Small intestine (tissue), 7 donors: ENCODE measurements around the gene EIF4G1. TPM values are rescaled to one million over a fixed set of nuclear protein-coding genes. Genes with fewer than 3 reads are reported as not detected.

Experiments
- DNase-seq, 2 donors: peaks; one replicate each; pipeline versions ENCODE4 v3.0.0 to v3.0.0-alpha.2; 2013
- FAIRE-seq: peaks from 2 replicates; lab custom pipeline; 2012; peaks lifted over from hg19 to GRCh38; lab: Jason Lieb, UNC
- H3K27ac ChIP-seq, 3 donors: one replicate each; pipeline ENCODE4 v1.5.1; 2013; ENCODE audit warnings: low read length in 2 of 3, mild to moderate bottlenecking in 2 of 3, control low read depth in 1 of 3, inconsistent platforms in 1 of 3, low read depth in 1 of 3, moderate library complexity in 1 of 3
- H3K27me3 ChIP-seq, 3 donors: one replicate each; pipeline ENCODE4 v1.6.1; 2013; ENCODE audit warnings: low read length in 3 of 3, inconsistent platforms in 1 of 3; ENCODE audit not compliant: control insufficient read depth in 3 of 3, insufficient read depth in 3 of 3
- H3K36me3 ChIP-seq, 3 donors: one replicate each; pipeline ENCODE4 v1.6.1; 2013; ENCODE audit warnings: low read length in 3 of 3, inconsistent platforms in 1 of 3, low read depth in 1 of 3, mild to moderate bottlenecking in 1 of 3, moderate library complexity in 1 of 3; ENCODE audit not compliant: control insufficient read depth in 3 of 3, insufficient read depth in 2 of 3
- H3K4me1 ChIP-seq, 3 donors: one replicate each; pipeline ENCODE4 v1.6.1; 2013; ENCODE audit warnings: low read length in 2 of 3, inconsistent platforms in 1 of 3, low read depth in 1 of 3, mild to moderate bottlenecking in 1 of 3, moderate library complexity in 1 of 3; ENCODE audit not compliant: control insufficient read depth in 3 of 3, insufficient read depth in 2 of 3
- H3K4me3 ChIP-seq, 3 donors: one replicate each; pipeline ENCODE4 v1.5.1; 2013; ENCODE audit warnings: low read length in 3 of 3, control low read depth in 1 of 3, inconsistent platforms in 1 of 3, low read depth in 1 of 3, mild to moderate bottlenecking in 1 of 3, moderate library complexity in 1 of 3
- H3K9me3 ChIP-seq, 2 donors: one replicate each; pipeline ENCODE4 v1.6.1; 2013; ENCODE audit warnings: low read depth in 1 of 2, low read length in 1 of 2; ENCODE audit not compliant: control insufficient read depth in 2 of 2, insufficient read depth in 1 of 2
- WGBS, 3 donors: extraction: QIAGEN DNeasy Blood & Tissue Kit; methylation state at CpG; one replicate each; pipeline ENCODE4 v1.1.7; 2013; 5-methylcytosine and 5-hydroxymethylcytosine counted together
- polyA plus RNA-seq, 4 donors: library from polyadenylated mRNA; stranded (reverse) in 3 of 4; unstranded in 1 of 4; fragments of 200-250 nt in 3 of 4; fragments of 120-200 nt in 1 of 4; gene quantifications; one replicate each; pipeline versions ENCODE4 v1.2.1 to v1.2.3, GENCODE V29; 2013
- donor health status: healthy with polysubstance abuse.
- donor health status: control.
- donor health status: control.
- donor health status: Bipolar disorder and iron deficiency.
- donor health status: healthy.

EIF4G1 gene
- polyA plus RNA-seq, 4 donors = 115 to 220 (median 155) TPM

- peaks cover 0 to 28% (median 6%) of the 10 kb centered on the region in 3 donors for H3K4me1 ChIP-seq
- peak overlapping the region in 1 of 3 donors; percentile 88 for H3K27ac ChIP-seq
- H3K27me3 ChIP-seq = no peaks in the 10 kb centered on the region
- H3K9me3 ChIP-seq = no peaks in the 10 kb centered on the region
- H3K36me3 ChIP-seq = peaks cover 1 to 47% (median 2%) of the 10 kb centered on the region in 3 donors
- peak overlapping the region in 2 of 3 donors; percentile 93 to 96 for H3K4me3 ChIP-seq
- FAIRE-seq (no peak), DNase-seq (peak in 1 of 2 donors; percentile 20)
- WGBS, 3 donors = 34 to 58% (median 37%) methylated on average over 12 of the region's 12 CpGs
Measured at GRCh38 chr3:184360070-184360928, 45.9 kb downstream of the EIF4G1 start.

DNA sequence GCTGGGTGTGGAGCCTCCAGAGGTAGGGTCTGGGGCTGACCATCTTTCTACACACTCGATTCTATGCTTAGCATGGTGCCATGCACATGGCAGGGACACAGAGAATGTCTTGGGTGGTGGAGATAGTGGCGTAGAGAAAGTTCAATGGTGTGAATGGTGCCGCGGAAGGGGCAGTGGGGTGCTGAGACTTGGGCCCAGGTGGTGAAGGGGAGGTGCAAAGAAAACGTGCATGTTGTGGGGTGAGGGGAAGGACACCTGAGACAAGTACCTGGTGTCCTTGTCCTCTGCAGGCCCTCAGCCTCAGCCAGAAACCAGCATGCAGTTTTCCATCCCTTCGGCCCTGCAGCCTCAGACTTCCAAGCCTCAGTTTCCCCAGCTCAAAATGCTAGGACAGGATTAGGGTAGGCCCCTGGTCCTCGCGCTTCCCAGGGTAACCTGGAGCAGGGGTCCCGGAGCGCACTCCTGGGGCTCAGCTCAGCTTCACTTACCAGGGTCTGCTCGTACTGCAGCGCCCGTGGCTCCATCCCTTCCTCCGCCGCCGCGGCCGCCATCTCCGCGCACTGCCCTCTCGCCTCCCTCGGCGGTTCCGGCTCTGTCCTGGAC lies 46.6 kb downstream of the EIF4G1 start:
- DNase-seq = peak in 1 of 2 donors; percentile 21
- WGBS, 3 donors = 3 to 12% (median 8%) methylated on average over 13 to 24 of the region's 24 CpGs
- Histone ChIP-seq H3K27ac (peak overlapping the region; percentile 88 to 100 (median 97)), H3K4me1 (peaks cover 0 to 31% (median 6%) of the 10 kb centered on the region in 3 donors), H3K36me3 (peaks cover 2 to 46% (median 2%) of the 10 kb centered on the region in 3 donors), H3K4me3 (peak overlapping the region; percentile 88 to 96 (median 93)), H3K27me3 (no peaks in the 10 kb centered on the region), H3K9me3 (no peaks in the 10 kb centered on the region)
- no peak for FAIRE-seq

- Histone ChIP-seq H3K4me3 (peak within 1 kb of the TSS; percentile 88 to 96 (median 93)), H3K9me3 (no peaks in the 10 kb centered on the region), H3K27ac (peak within 1 kb of the TSS; percentile 94 to 100 (median 97)), H3K27me3 (no peaks in the 10 kb centered on the region), H3K4me1 (peaks cover 0 to 34% (median 6%) of the 10 kb centered on the region in 3 donors), H3K36me3 (peaks cover 2 to 46% (median 3%) of the 10 kb centered on the region in 3 donors)
- WGBS, 3 donors = 0 to 1% (median 1%) methylated on average over 34 to 56 of the region's 56 CpGs
- FAIRE-seq = no peak
- peak; percentile 68 to 91 for DNase-seq
Measured at GRCh38 chr3:184361532-184361931, 47.1 kb downstream of the EIF4G1 start, which contains the start of the genes CLCN2 and POLR2H. Gene CLCN2, minus strand, starts transcription at chr3:184361605. Its CDS starts 126 bp downstream, at chr3:184361479. Gene POLR2H, plus strand, starts transcription at chr3:184361710. Its CDS starts 1,783 bp downstream, at chr3:184363493.

DNA sequence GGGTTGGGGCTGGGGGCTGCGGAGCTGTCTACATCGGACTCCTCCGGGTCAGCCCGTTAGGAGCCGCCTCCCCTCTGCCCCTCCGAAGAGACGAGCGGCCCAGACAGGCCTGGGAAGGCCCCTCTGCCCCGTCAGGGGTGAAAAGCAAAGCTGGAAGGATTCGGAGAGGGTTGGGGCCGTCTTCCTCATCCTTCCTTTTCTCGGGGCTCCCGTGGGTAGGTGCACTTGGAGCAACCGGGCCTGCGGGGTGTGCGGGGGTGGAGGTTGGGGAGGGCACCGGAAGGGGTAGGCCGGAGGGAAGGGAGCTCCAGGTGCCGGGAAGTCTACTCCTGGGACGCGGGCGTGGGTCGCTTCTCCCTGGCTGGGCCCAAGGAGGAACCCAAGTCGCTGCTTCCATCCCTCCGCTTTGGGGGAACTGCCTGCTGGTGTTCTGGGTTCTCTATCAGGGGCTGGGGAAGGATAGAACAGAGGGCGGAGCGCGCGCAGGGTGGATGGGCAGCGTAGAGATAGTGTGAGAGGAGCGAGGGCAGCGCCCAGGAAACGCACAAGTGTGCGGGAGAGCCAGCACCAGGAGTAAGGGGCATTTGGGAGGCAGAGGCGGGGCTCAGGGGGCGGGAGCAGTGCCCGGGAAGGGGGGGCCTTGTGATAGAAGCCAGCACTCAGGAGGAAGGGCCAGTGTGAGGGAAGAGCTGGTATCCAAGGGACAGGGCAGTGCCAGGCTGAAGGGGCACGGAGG lies 47.7 kb downstream of the EIF4G1 start:
- Histone ChIP-seq H3K9me3 (no peaks in the 10 kb centered on the region), H3K4me1 (peaks cover 0 to 38% (median 6%) of the 10 kb centered on the region in 3 donors), H3K36me3 (peaks cover 4 to 44% (median 6%) of the 10 kb centered on the region in 3 donors), H3K27ac (peak overlapping the region; percentile 94 to 100 (median 97)), H3K4me3 (peak overlapping the region; percentile 71 to 93 (median 88)), H3K27me3 (no peaks in the 10 kb centered on the region)
- FAIRE-seq = no peak
- 0 to 1% (median 1%) methylated on average over 37 to 38 of the region's 38 CpGs for WGBS, 3 donors
- DNase-seq = peak in 1 of 2 donors; percentile 85

DNA sequence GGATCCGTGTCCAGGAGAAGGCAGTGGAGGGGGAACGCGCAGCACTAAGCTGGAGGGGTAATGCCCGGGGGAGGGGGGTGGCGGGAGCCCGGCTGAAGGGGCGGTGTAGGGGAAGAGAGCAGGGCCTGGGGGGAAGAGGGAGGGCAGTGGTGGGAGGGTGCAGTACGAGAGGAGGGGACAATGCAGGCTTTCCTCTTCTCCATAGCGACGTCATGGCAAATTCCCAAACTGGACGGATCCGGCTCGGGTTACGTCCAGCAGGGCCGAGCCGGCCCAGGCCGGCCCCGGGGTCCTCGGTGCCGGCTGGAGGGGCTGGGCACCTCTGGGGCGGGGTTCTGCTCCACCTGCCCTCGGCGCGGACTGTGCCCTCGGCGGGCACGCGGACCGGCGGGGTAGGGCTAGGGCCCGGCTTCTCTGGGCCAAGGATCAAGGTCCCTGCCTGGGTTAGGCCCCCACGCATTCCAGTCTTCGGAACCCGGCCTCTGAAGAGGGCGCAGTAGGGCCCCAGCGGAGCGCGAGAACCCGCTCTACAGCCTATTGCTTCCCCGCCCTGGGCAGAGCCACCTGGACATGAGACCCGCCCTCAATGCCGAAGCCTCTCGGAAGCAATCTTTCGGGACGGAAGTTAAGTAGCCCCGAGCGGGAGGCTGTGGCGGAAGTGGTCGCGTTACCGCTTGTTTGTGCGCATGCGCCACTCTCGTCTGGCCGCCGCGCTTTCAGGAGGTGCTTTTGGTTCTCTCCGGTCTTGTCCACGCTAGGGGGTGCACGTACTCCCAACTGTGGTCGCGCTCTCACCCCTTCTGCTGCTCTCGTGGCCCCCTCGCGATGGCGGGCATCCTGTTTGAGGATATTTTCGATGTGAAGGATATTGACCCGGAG lies 48.5 kb downstream of the EIF4G1 start:
- Histone ChIP-seq H3K27ac (peak overlapping the region; percentile 94 to 100 (median 97)), H3K27me3 (no peaks in the 10 kb centered on the region), H3K9me3 (no peaks in the 10 kb centered on the region), H3K4me3 (peak overlapping the region; percentile 71 to 93 (median 88)), H3K36me3 (peaks cover 2 to 40% (median 6%) of the 10 kb centered on the region in 3 donors), H3K4me1 (peaks cover 0 to 38% (median 6%) of the 10 kb centered on the region in 3 donors)
- peak; percentile 99 for DNase-seq
- no peak for FAIRE-seq
- WGBS, 3 donors = 0% methylated on average over 51 to 68 of the region's 68 CpGs

- H3K4me1 ChIP-seq = peaks cover 0 to 31% (median 8%) of the 10 kb centered on the region in 3 donors
- peaks cover 5 to 36% (median 12%) of the 10 kb centered on the region in 3 donors for H3K36me3 ChIP-seq
- no peak for FAIRE-seq
Measured at GRCh38 chr3:184366619-184367289, 52.3 kb downstream of the EIF4G1 start.

DNA sequence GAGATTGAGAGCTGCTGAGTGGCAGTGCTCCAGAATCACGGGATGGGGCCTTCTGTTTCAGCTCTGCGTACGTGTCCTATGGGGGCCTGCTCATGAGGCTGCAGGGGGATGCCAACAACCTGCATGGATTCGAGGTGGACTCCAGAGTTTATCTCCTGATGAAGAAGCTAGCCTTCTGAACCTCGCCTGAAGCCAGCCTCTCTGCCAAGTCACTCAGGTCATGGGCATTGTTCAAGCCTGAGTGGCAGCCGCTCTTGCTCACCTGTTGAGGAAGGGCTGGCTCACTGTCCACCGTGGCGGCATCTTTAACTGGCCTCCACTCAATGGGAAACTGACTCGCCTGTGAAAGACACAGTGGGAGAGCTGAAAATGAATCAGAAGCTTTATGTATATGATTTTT lies 53.7 kb downstream of the EIF4G1 start:
- Histone ChIP-seq H3K4me1 (peaks cover 0 to 34% (median 8%) of the 10 kb centered on the region in 3 donors), H3K4me3 (no peak overlapping the region), H3K27me3 (no peaks in the 10 kb centered on the region), H3K36me3 (peaks cover 5 to 36% (median 12%) of the 10 kb centered on the region in 3 donors), H3K27ac (no peak overlapping the region), H3K9me3 (no peaks in the 10 kb centered on the region)
- FAIRE-seq (no peak), DNase-seq (no peak)
- WGBS, 3 donors = 84 to 89% (median 84%) methylated on average over 9 of the region's 9 CpGs

More at GRCh38 chr3:184366619-184367289, 52.3 kb downstream of the EIF4G1 start:
- DNase-seq = peak; percentile 21 to 78
- WGBS, 3 donors = 63 to 79% (median 73%) methylated on average over 5 of the region's 5 CpGs
- Histone ChIP-seq H3K9me3 (no peaks in the 10 kb centered on the region), H3K4me3 (no peak overlapping the region), H3K27me3 (no peaks in the 10 kb centered on the region), H3K27ac (peak overlapping the region in 1 of 3 donors; percentile 79)
